Prostate gland (tissue), 2 donors: ENCODE data around the gene SLC66A2. TPM values are rescaled to one million over a fixed set of nuclear protein-coding genes. Genes with fewer than 3 reads are reported as not detected.

Experiments
- DNase-seq: peaks from one replicate; pipeline ENCODE4 v3.0.0-alpha.2; 2019; ENCODE audit warnings: low spot score
- H3K27ac ChIP-seq, 2 donors: fragments of 200-600 bp; sonication (generic); 2 replicates each; pipeline ENCODE4 v1.5.1; 2017 to 2019
- H3K27me3 ChIP-seq: fragments of 200-600 bp; sonication (generic); replicated peaks from 2 replicates; pipeline ENCODE4 v1.5.1; 2019; ENCODE audit not compliant: insufficient read depth
- H3K36me3 ChIP-seq, 2 donors: fragments of 200-600 bp; sonication (generic); 1 replicate in 1 of 2; 2 replicates in 1 of 2; pipeline versions ENCODE4 v1.5.1 to v1.8.1; 2017 to 2019
- H3K4me1 ChIP-seq: fragments of 200-600 bp; sonication (generic); replicated peaks from 2 replicates; pipeline ENCODE4 v1.5.1; 2019
- H3K4me3 ChIP-seq, 2 donors: fragments of 200-600 bp; sonication (generic); 2 replicates each; pipeline ENCODE4 v1.5.1; 2017 to 2019
- H3K9me3 ChIP-seq: fragments of 200-600 bp; sonication (generic); 2 replicates; pipeline ENCODE4 v1.5.1; 2017
- CTCF ChIP-seq, 4 experiments: fragments of 200-600 bp in 2 of 4; fragments of 450-650 bp in 2 of 4; sonication (generic) in 2 of 4; IDR thresholded peaks; 1 replicate in 3 of 4; 2 replicates in 1 of 4; pipeline ENCODE4 v1.5.1; 2016 to 2019; ENCODE audit warnings: antibody characterized with exemption in 4 of 4, mild to moderate bottlenecking in 2 of 4, moderate library complexity in 2 of 4
- POLR2A ChIP-seq: fragments of 450-650 bp; IDR thresholded peaks from one replicate; pipeline ENCODE4 v1.6.1; 2016; ENCODE audit warnings: antibody characterized with exemption, mild to moderate bottlenecking
- POLR2AphosphoS5 ChIP-seq: sonication (generic); formaldehyde crosslinking; IDR thresholded peaks from one replicate; pipeline ENCODE4 v1.6.1; 2017; ENCODE audit warnings: antibody characterized with exemption
- WGBS: methylation state at CpG from one replicate; pipeline ENCODE4 v1.1.5; 2018; 5-methylcytosine and 5-hydroxymethylcytosine counted together
- intact Hi-C: fragments of 100-400 bp; cut with DNase I; formaldehyde crosslinking; loops from one replicate; pipeline ENCODE4 v1.14.2; 2022
- total RNA-seq, 2 donors: library from RNA; depleted of rRNA; stranded (reverse); fragments of >200 nt; gene quantifications; one replicate each; pipeline ENCODE4 v1.1.0, GENCODE V29; 2016

SLC66A2 gene
- total RNA-seq, 2 donors from 2014 or later, result 37.6 to 74.1 TPM

GRCh38 chr18:79933765-79934164 is 17.7 kb downstream of the SLC66A2 start:
- Histone ChIP-seq H3K4me1 (no peaks in the 10 kb centered on the region), H3K9me3 (no peaks in the 10 kb centered on the region), H3K36me3 (no peaks in the 10 kb centered on the region), H3K27ac (no peak overlapping the region), H3K4me3 (no peak overlapping the region), H3K27me3 (no peaks in the 10 kb centered on the region)
- no peak for DNase-seq
- TF ChIP-seq POLR2A, result no peak
- no peak for TF ChIP-seq CTCF (IDR thresholded peaks at IDR 0.05)
- TF ChIP-seq POLR2AphosphoS5, result no peak
- intact Hi-C loops, result no loop called here
- 93% methylated on average over 10 of the region's 10 CpGs for WGBS

- WGBS, result 96% methylated on average over 3 of the region's 3 CpGs
- TF ChIP-seq CTCF (IDR thresholded peaks at IDR 0.05) (no peak), POLR2AphosphoS5 (no peak), POLR2A (no peak)
- H3K9me3 ChIP-seq, result no peaks in the 10 kb centered on the region
- no peak overlapping the region for H3K27ac ChIP-seq
- no peaks in the 10 kb centered on the region for H3K27me3 ChIP-seq
- DNase-seq, result no peak
- no peaks in the 10 kb centered on the region for H3K4me1 ChIP-seq
- no peaks in the 10 kb centered on the region for H3K36me3 ChIP-seq
- intact Hi-C loops, result no loop called here
- H3K4me3 ChIP-seq, result no peak overlapping the region
Observed at GRCh38 chr18:79932907-79933306, 18.5 kb downstream of the SLC66A2 start.

GRCh38 chr18:79931475-79931874 is 20.0 kb downstream of the SLC66A2 start:
- no peaks in the 10 kb centered on the region for H3K9me3 ChIP-seq
- H3K27ac ChIP-seq, result no peak overlapping the region
- no peaks in the 10 kb centered on the region for H3K36me3 ChIP-seq
- DNase-seq, result no peak
- intact Hi-C loops, result no loop called here
- H3K27me3 ChIP-seq, result no peaks in the 10 kb centered on the region
- 92% methylated on average over 2 of the region's 2 CpGs for WGBS
- H3K4me1 ChIP-seq, result no peaks in the 10 kb centered on the region
- H3K4me3 ChIP-seq, result no peak overlapping the region
- no peak for TF ChIP-seq CTCF (IDR thresholded peaks at IDR 0.05)
- no peak for TF ChIP-seq POLR2A
- no peak for TF ChIP-seq POLR2AphosphoS5

- Histone ChIP-seq H3K9me3 (no peaks in the 10 kb centered on the region), H3K36me3 (no peaks in the 10 kb centered on the region), H3K27ac (no peak overlapping the region), H3K27me3 (no peaks in the 10 kb centered on the region), H3K4me3 (no peak overlapping the region), H3K4me1 (peaks cover under 1% of the 10 kb centered on the region)
- no peak for DNase-seq
- intact Hi-C loops, result no loop called here
- WGBS, result 96% methylated on average over 2 of the region's 2 CpGs
- TF ChIP-seq CTCF (IDR thresholded peaks at IDR 0.05), result no peak
- no peak for TF ChIP-seq POLR2AphosphoS5
- TF ChIP-seq POLR2A, result no peak
Observed at GRCh38 chr18:79930020-79930642, 21.3 kb downstream of the SLC66A2 start.

- 92% methylated on average over 9 of the region's 9 CpGs for WGBS
- no peaks in the 10 kb centered on the region for H3K9me3 ChIP-seq
Observed at GRCh38 chr18:79928563-79928960, 22.9 kb downstream of the SLC66A2 start.

More at GRCh38 chr18:79928563-79928960, 22.9 kb downstream of the SLC66A2 start:
- Histone ChIP-seq H3K4me3 (no peak overlapping the region), H3K27ac (no peak overlapping the region), H3K27me3 (no peaks in the 10 kb centered on the region), H3K4me1 (peaks cover 5% of the 10 kb centered on the region), H3K36me3 (no peaks in the 10 kb centered on the region)
- TF ChIP-seq CTCF (IDR thresholded peaks at IDR 0.05) (no peak), POLR2AphosphoS5 (no peak), POLR2A (no peak)
- intact Hi-C loops, result no loop called here
- DNase-seq, result no peak
